ENCODE measurements around the gene METTL8. TPM values are rescaled to one million over a fixed set of nuclear protein-coding genes. Genes with fewer than 3 reads are reported as not detected.

METTL8 gene
- total RNA-seq, 4 donors from 2014 or later: 11.4 to 107 (median 15.2) TPM

GRCh38 chr2:171404719-171405118 is 29.1 kb downstream of the METTL8 start:
- no peaks in the 10 kb centered on the region for H3K27me3 ChIP-seq
- H3K9me3 ChIP-seq: peaks cover 0 to 5% (median 0%) of the 10 kb centered on the region in 4 donors
- H3K4me3 ChIP-seq: no peak overlapping the region
- H3K4me1 ChIP-seq: no peaks in the 10 kb centered on the region
- no peak for DNase-seq
- TF ChIP-seq CTCF (IDR thresholded peaks at IDR 0.05) (no peak), POLR2A (IDR thresholded peaks at IDR 0.05) (no peak)
- H3K36me3 ChIP-seq: no peaks in the 10 kb centered on the region
- no peak overlapping the region for H3K27ac ChIP-seq

- no peak for TF ChIP-seq CTCF (IDR thresholded peaks at IDR 0.05)
- TF ChIP-seq POLR2A (IDR thresholded peaks at IDR 0.05): no peak
- H3K27ac ChIP-seq: no peak overlapping the region
- no peaks in the 10 kb centered on the region for H3K36me3 ChIP-seq
- no peaks in the 10 kb centered on the region for H3K27me3 ChIP-seq
- H3K4me3 ChIP-seq: no peak overlapping the region
- H3K9me3 ChIP-seq: peaks cover 0 to 5% (median 0%) of the 10 kb centered on the region in 4 donors
- H3K4me1 ChIP-seq: no peaks in the 10 kb centered on the region
- no peak for DNase-seq
Observed at GRCh38 chr2:171404261-171404660, 29.5 kb downstream of the METTL8 start.

- no peak overlapping the region for H3K27ac ChIP-seq
- H3K4me3 ChIP-seq: no peak overlapping the region
- no peak for DNase-seq
- H3K4me1 ChIP-seq: no peaks in the 10 kb centered on the region
- peaks cover 0 to 5% (median 0%) of the 10 kb centered on the region in 4 donors for H3K9me3 ChIP-seq
- TF ChIP-seq CTCF (IDR thresholded peaks at IDR 0.05): no peak
- TF ChIP-seq POLR2A (IDR thresholded peaks at IDR 0.05): no peak
- no peaks in the 10 kb centered on the region for H3K27me3 ChIP-seq
- H3K36me3 ChIP-seq: no peaks in the 10 kb centered on the region
Observed at GRCh38 chr2:171402906-171403580, 30.7 kb downstream of the METTL8 start.

- no peak overlapping the region for H3K27ac ChIP-seq
- H3K4me3 ChIP-seq: no peak overlapping the region
- DNase-seq: no peak
- no peaks in the 10 kb centered on the region for H3K4me1 ChIP-seq
- no peaks in the 10 kb centered on the region for H3K27me3 ChIP-seq
- no peaks in the 10 kb centered on the region for H3K36me3 ChIP-seq
- H3K9me3 ChIP-seq: peaks cover 0 to 5% (median 0%) of the 10 kb centered on the region in 4 donors
- TF ChIP-seq POLR2A (IDR thresholded peaks at IDR 0.05) (no peak), CTCF (IDR thresholded peaks at IDR 0.05) (no peak)
Observed at GRCh38 chr2:171401947-171402346, 31.8 kb downstream of the METTL8 start.

- DNase-seq: no peak
- TF ChIP-seq CTCF (IDR thresholded peaks at IDR 0.05): no peak
- TF ChIP-seq POLR2A (IDR thresholded peaks at IDR 0.05): no peak
- Histone ChIP-seq H3K4me1 (no peaks in the 10 kb centered on the region), H3K36me3 (no peaks in the 10 kb centered on the region), H3K4me3 (no peak overlapping the region), H3K9me3 (peaks cover 0 to 5% (median 0%) of the 10 kb centered on the region in 4 donors), H3K27ac (no peak overlapping the region), H3K27me3 (no peaks in the 10 kb centered on the region)
Observed at GRCh38 chr2:171400395-171400794, 33.4 kb downstream of the METTL8 start.
